ENCODE measurements around the gene MSI2.

MSI2 gene

GRCh38 chr17:57401556-57402488 lies 145.5 kb downstream of the MSI2 start:
- DNase-seq: no peak

DNA sequence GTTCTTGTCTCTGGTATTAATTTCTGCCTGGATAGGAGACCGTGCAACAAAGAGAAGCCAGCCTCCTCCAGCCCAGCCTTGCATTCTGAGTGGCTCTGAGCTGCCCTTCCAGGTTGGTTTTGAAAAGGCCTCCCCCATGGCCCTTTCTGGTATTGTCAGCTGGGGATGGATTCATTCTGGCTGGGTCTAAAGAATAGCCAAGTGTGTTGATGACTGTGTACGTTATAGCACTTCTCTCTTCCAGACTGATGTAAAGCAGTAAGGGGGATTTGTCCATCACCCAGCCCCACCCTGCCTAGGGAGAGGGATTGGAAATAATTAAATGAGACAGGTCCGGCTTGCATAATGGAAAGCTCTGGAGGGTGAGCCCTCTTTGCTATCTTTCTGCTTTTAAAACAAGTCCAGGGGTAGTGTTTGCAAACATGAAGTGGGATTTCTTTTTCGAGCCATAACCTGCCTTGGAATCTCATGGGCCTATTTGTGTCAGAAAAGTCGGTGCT lies 146.4 kb downstream of the MSI2 start:
- no peak for DNase-seq

- no peak for DNase-seq
Observed at GRCh38 chr17:57403236-57403635, 146.9 kb downstream of the MSI2 start.

- no peak for DNase-seq
Observed at GRCh38 chr17:57404073-57404472, 147.8 kb downstream of the MSI2 start.

- DNase-seq: no peak
Observed at GRCh38 chr17:57404795-57405490, 148.6 kb downstream of the MSI2 start.

DNA sequence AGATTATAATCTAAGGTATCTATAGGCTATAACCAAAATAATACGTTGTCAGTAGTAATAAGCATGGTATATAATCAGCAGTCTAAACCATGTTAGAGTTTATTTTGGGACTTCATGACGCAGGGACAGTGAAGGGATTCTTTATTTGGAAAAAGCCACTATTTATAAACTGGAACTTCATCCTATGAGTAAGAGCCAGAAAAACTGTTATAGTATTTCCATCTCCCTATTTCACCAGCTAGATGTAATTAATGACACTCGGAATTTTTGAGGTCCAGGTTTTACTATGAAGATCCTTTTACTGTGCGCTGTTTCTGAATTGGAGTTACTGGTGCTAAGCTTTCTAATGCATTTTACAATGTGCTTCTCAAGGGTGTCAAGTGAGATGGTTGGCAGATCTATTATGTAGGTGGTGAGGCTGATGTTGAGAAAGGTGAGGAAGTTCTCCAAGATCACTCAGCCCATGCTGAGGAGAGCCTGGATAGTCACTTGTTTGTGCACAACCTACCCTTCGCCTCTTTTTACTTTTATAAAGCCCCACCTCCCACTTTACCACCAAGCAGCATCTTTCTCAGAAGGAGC lies 149.3 kb downstream of the MSI2 start:
- no peak for DNase-seq

- DNase-seq: peak in 1 of 2 experiments; percentile 15
Observed at GRCh38 chr17:57406131-57406980, 150.0 kb downstream of the MSI2 start.

- no peak for DNase-seq
Observed at GRCh38 chr17:57406981-57407286, 150.6 kb downstream of the MSI2 start.

DNA sequence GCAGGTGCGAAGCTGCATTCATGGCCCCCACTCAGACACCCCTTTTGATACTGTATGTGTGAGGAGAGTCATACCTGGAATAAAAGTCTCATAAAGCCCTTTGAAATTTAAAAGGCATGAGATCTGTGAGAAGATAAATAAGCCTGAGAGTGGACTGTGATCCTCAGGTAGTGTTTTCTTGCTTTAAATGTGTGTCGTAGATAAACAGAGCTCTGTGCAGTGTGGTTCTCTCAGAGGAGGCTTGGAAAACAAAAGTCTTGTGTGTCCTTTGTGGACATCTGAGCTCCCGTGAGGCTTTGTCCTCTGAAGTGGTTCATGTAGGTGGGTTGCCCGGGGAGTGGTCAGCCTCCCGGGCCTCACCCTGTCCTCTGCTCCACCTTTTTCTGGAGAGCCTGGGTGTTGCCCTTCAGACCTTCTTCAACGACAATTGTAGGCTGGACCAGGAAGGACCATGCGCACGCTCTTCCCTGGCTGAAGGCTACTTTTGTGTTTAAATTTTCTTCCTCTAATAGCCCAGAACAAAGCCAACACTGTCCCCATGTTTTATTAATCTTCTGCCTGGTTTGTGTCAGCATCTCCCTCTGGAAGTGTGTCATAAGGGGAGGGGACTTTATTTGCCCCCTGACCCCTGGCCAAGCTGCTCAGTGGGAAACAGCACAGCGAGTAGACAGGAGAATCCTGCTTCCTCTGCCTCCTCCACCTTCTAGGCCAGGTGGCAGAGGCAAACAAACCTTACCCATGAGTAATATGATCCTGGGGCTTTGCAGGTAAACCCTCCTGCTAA lies 151.2 kb downstream of the MSI2 start:
- DNase-seq: peak; percentile 40 to 74

GRCh38 chr17:57408071-57408811 lies 151.9 kb downstream of the MSI2 start:
- DNase-seq: peak; percentile 76 to 84

- DNase-seq: no peak
Observed at GRCh38 chr17:57410169-57410568, 153.8 kb downstream of the MSI2 start.

DNA sequence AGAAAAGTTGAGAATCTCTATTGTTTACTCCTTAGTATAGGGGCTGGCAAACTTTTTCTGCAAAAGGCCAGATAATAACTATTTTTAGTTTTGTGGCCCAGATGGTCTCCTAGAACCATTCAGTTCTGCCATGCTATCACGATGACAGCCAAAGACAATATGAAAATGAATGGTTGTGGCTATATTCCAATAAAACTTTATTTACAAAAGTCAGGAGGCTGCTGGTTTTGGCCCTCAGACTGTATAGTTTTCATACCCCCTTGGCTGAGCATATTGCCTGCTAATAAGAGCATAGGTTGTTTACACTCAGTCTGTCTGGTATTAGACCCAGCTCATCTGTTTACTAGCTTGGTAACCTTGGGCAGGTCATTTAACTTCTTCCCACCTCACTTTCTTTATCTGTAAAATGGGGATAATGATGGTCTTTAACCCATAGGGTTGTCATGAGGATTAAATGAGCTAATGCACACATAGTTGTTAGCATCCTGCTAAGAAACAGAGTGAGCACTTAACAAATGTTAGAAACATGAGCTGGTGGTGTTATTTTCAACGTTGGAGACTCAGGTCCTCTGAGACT lies 156.3 kb downstream of the MSI2 start:
- DNase-seq: peak in 1 of 2 experiments; percentile 39

GRCh38 chr17:57413848-57414651 lies 157.7 kb downstream of the MSI2 start:
- no peak for DNase-seq

GRCh38 chr17:57415751-57416207 lies 159.5 kb downstream of the MSI2 start:
- DNase-seq: no peak

DNA sequence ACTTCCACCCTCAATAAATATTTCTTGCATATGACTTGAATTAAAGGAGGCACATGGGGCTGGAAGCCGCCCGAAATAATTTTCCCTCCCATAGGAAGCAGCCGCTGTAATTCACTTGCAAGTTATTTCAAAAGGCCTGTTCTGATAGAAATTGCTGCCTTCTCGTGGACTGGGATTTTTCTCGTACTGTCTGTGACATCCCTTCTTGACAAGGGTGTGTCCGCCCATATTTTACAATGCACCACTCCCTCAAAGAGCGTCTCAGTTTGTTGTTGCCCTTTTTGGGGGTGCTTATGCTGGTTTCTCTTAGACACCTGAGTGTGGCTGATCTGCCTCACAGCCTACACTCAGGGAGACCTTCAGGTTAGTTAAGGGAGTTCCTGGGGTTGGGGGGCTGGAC lies 160.0 kb downstream of the MSI2 start:
- DNase-seq: no peak

GRCh38 chr17:57417956-57418355 lies 161.6 kb downstream of the MSI2 start:
- DNase-seq: no peak

GRCh38 chr17:57418463-57419246 lies 162.3 kb downstream of the MSI2 start:
- DNase-seq: no peak

DNA sequence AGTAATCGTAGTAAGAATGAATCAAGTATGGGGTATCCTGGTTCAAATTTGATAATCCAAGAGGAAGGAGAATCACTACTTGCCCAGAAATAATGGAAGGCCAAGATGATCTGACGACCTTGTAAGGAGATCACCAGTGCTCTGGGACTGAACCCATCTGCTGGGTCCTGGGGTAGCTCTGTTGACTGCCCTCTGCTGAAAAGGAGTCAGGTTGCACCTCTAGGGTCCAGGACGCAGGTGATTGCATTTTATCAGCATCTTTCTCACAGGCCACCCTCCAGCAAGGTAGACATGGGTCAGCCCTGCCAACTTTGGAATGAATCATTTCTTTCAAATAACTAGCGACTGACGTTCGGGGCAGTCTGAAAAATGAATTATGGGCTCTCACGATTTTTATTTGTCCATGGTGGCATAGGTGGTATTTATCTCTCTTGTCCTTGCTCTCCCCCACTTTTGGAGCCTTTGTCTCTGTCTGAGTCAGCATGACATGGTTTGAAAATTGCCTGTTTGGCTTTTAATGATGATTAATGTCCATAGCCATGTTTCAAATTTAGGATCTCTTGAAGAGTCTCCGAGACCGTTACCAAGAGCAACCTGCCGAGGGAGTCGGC lies 163.7 kb downstream of the MSI2 start:
- DNase-seq: peak; percentile 81 to 95

All from NCI-H2081 (cell line).